ENCODE data around the gene SLC10A7. TPM values are rescaled to one million over a fixed set of nuclear protein-coding genes. Genes with fewer than 3 reads are reported as not detected.

Gene SLC10A7, protein sequence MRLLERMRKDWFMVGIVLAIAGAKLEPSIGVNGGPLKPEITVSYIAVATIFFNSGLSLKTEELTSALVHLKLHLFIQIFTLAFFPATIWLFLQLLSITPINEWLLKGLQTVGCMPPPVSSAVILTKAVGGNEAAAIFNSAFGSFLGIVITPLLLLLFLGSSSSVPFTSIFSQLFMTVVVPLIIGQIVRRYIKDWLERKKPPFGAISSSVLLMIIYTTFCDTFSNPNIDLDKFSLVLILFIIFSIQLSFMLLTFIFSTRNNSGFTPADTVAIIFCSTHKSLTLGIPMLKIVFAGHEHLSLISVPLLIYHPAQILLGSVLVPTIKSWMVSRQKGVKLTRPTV
- 10 to 100 TPM; 14.3 to 16.8 TPM for total RNA-seq
- long read RNA-seq, donor 1, partial matches to known transcripts: 0 of 3 reads
- long read RNA-seq, donor 1, other reads (novel, unspliced or antisense): 2 of 3 reads
- long read RNA-seq, donor 2: 0 reads

DNA sequence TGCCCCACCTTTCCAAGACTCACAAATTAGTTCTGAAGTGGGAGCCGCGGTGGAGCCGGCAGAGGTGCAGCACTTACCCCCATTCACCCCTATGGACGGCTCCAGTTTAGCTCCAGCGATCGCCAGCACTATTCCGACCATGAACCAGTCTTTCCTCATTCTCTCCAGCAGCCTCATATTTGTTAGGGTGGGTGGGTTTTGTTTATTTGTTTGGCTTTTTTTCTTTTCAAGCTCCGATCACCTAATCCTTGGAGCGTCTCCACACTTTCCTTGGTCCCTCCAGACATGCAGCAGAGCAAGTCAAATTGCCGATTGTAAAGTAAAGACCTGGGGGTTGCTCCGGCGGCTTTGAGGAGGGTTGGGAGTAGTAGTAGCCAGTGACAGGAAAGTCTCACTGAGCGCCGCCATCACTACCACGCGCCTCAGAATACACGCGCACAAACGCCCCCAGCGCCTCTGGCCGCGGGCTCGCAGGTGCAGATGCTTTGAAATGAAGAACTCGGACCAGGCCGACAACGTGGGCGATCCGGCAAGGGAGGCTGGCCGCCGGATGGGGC, at the start of gene SLC10A7:
Gene SLC10A7 (minus strand): TSS at position 400 of the 557 bp plus-strand sequence. CDS start 223 bp downstream, at position 177.
- intact Hi-C loops (cut with DNase I): no loop called here
- peak; percentile 93 for DNase-seq (ENCODE audit: low spot score)

DNA sequence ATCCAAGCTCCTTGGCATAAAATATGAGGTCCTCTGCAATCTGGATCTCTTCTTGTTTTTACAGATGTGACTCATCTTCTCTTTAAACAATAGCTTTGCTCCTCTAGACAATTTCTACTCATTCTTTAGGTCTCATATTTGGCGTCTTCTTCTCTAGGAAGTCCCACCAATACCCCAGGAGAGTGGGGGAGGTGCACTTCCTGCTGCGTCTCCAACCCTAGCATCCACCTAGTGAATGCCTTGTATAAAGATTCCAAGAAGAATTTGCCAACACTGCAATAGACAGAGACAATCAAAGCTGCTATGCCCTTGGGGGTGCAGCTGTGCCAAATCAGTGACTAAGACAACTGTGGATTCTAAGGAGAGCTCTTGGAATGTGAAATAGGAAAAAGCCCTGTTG, 45.7 kb upstream of the SLC10A7 start:
- intact Hi-C loops (cut with DNase I): no loop called here
- DNase-seq (ENCODE audit: low spot score): no peak

DNA sequence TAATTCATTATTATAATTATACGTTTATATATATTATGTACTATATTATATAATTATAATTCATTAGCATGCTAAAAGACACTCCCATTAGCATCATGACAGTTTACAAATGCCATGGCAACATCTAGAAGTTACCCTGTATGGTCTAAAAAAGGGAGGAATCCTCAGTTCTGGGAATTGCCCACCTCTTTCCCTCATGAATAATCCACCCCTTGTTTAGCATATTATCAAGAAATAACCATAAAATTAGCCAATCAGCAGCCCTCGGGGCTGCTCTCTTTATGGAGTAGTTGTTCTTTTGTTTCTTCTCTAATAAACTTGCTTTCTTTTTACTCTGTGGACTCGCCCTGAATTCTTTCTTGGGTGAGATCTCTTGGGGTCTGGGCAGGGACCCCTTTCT, 42.8 kb upstream of the SLC10A7 start:
- intact Hi-C loops (cut with DNase I): no loop called here
- DNase-seq (ENCODE audit: low spot score): no peak

DNA sequence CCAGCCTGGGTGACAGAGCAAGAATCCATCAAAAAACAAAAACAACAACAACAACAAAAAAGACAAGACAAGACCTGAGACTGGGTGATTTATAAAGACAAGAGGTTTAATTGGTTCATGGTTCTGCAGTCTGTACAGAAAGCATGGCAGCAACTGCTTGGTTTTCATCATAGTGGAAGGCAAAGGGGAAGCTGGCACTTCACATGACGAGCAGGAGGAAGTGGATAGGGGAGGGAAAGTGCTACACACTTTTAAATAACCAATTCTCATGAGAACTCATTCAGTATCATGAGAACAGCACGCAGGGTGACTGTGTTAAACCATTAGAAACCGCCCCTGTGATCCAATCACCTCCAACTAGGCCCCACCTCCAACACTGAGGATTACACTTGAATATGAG, 28.4 kb upstream of the SLC10A7 start:
- no peak for DNase-seq (ENCODE audit: low spot score)
- intact Hi-C loops (cut with DNase I): no loop called here

DNA sequence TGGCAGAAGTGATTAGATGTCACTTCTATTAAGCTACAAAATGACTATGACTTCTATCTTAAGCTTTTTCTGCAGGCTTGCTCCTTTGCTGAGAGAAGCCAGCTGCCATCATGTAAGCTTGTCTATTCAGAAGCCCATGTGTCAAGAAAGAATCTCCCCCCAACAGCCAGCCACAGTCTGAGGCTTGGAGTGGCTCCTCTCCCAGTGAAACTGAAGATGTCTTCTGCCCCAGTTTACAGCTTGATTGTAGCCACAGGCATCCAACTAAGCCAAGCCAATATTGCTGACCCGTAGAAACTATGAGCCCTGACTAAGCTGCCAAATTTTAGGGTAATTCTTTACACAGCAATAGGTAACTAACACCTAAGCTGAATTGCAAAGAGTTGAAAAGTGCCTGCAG, 26.7 kb upstream of the SLC10A7 start:
- no peak for DNase-seq (ENCODE audit: low spot score)
- intact Hi-C loops (cut with DNase I): no loop called here

DNA sequence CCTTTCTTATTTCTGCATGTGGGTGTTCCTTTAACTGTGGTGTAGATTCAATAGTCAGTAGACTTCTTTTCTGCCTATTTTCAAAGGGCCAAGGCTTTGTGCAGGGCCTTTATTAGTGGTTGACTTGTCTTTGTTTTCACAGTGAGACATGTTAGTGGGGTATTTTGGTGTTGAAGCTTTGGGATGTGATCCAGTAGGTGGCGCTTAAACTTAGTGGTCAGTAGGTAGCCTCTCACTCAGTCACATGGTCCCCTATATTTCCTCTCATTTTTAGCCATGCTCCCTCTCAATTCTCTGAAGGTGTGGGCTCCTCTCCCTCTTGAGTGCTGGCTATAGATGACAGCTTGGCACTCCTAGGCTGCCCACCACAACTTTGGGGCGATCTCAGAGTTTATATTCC, 23.4 kb upstream of the SLC10A7 start:
- DNase-seq (ENCODE audit: low spot score): no peak
- intact Hi-C loops (cut with DNase I): no loop called here

DNA sequence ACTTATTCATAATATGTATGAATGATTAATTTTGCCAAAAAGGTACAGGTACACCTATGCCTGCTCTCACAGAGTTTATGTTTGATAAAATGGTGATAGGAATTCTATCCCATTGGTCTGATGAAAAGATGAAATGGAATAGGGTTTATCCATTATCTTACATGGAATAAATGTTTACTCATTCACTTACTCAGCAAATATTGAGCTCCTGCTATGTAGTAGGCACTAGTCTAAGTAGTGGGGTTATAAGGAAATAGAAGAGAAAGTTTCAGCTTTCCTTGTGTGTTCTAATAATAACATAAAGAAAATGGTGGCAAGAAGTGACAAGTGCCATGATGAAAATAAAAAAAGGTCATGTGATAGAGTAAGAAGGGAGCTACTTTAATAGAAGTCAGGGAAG, 12.4 kb upstream of the SLC10A7 start:
- intact Hi-C loops (cut with DNase I): loop anchor here in 1 of 2 donors (2.0 kb wide), 1 partner anchor 515 kb away; no protein-coding TSS in a partner anchor
- DNase-seq (ENCODE audit: low spot score): no peak

DNA sequence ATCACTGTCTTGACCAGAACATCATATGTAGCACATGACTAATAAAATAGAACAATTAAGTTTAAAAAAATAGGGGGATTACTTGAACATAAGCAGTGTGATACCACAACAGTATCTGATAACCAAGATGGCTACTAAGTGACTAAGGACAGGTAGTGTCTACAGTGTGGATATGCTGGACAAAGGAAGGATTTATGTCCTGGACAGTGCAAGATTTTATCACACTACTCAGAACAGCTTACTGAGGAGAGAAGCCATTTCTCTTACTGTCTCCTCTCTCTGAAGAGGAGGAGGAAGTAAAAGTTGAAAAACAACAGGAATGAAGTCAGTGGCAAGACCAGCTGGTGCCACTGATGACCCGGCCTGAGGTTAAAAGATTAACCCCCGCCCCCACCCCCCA, 4.0 kb upstream of the SLC10A7 start:
- no peak for DNase-seq (ENCODE audit: low spot score)
- intact Hi-C loops (cut with DNase I): no loop called here

DNA sequence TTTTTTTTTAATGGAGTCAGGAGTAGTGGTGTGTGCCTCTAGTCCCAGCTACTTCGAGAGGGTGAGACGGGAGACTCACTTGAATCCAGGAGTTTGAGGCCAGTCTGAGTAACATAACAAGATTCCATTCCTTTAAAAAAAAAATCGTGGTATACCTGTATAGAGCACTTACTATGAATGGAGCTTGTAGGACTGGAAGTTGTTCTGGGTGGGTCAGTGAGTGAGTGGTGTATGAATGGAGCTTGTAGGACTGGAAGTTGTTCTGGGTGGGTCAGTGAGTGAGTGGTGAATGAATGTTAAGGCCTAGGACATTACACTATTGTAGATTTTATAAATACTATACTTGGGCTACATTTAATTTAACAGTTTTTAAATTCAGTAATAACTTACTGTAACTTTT, 2.9 kb upstream of the SLC10A7 start:
- no peak for DNase-seq (ENCODE audit: low spot score)
- intact Hi-C loops (cut with DNase I): no loop called here

DNA sequence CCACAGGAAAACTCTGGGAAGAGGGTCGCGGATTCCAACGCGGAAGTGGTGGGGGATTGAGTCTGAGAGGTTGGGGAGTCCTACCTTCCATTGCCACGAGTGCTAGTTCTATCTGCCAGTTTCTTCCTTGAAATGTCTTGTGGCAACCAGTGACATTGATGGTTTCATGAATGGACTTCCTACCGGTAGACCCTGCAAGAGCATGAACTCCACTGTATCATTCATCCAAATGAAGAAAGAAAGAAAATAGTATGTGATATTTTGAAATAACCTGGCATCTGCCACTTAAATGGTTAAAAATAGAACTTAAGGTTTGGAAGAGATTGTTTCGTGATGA, 1.1 kb upstream of the SLC10A7 start:
- no peak for DNase-seq (ENCODE audit: low spot score)
- intact Hi-C loops (cut with DNase I): no loop called here

DNA sequence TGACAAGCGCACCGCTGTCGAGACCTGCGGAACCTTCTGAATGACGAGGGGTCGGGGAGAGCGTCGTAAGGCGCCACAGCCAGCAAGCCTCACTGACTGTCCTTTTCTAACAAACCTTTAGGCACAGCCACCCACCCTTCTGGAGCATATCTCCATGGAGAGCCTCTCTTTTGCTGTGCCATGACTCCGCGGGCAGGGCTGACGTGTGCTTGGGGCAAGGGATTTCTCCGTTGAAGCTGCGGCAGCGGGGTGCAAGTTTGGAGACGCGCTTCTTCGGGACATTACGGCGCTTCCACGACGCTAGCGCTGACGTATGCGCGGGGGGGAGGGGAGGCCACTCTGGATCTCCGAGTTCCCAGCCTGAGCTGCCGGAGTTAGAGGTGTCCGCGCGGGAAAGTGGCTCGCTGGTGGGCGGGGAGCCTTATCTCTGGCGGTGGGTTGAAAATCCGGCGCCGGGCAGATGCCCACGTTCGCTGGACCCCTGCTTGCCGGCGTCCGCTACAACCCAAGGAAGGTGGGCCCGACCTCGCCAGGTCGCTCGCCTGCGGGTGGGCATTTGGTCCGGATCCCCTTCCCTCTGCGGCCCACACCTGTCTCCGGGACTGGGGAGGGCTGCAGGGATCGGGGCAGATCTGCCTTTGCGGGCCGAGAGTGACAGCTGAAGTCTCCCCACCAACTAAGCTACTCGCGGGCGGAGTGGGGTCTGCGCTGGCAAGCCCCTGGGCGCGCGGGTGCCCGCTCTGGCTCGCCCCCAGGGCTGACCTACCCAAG, 543 bp upstream of the SLC10A7 start:
- peak; percentile 97 for DNase-seq (ENCODE audit: low spot score)
- intact Hi-C loops (cut with DNase I): no loop called here

DNA sequence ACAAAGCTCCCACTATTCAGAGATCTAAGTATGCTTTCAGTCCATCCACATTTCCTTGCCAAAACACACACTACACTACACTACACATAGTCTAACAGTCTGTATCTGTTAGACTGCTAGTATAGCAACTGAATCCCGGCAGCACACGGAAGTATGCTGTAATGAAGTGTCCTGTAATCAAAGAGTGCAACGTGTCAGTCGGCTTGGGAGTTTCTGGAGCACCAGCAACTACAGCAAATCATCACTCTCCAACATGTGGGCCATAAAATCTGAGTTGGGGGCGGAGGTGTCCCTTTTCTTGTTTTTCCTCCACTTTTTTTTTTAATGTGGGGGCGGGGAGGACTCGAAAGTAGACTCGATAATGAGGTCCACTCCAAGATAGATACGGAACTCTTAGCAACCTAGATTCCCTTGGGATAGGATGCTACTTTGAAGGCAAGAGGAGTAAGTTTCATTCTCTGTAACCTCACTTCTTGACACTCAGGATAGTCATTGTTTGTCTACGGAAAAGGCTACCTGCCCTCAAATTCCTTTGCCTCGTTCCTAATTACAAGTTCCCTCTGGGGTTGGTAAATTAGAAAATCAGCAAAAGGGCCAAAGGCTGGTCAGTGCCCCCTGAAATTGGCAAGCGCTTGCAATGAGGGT, 722 bp downstream of the SLC10A7 start:
- intact Hi-C loops (cut with DNase I): no loop called here
- no peak for DNase-seq (ENCODE audit: low spot score)

DNA sequence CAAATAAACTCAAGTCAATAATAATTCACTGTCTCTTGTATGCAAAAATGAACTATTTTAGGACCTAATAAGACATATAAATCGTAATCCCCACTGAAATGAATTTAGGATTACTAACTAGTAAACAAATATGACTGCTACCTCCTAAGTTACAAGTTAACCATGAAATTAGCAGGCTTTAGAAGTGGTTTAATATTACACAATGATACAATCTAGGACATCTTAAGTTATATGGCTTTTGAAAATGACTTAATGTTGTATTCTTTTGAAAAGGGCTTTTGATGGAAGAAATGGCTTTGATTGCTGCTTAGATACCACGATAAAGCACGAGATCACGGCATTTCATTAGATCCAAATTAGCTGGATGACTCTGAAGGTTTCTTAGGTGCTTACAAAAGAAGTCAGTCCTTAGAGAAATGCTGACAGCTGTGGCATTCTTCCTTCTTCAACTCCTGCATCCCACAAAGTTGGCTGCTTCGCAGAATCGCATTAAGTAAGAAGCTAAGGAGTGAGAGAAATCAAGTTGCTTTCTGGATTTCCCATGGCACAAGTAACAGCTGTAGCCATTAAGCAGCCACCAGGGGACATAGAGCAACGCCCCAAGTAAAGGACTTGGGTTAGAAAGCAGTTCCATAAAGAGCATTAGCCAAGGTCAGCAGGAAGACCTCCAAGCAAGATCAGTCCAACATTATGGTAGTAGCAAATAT, 6.9 kb downstream of the SLC10A7 start:
- no peak for DNase-seq (ENCODE audit: low spot score)
- intact Hi-C loops (cut with DNase I): no loop called here

DNA sequence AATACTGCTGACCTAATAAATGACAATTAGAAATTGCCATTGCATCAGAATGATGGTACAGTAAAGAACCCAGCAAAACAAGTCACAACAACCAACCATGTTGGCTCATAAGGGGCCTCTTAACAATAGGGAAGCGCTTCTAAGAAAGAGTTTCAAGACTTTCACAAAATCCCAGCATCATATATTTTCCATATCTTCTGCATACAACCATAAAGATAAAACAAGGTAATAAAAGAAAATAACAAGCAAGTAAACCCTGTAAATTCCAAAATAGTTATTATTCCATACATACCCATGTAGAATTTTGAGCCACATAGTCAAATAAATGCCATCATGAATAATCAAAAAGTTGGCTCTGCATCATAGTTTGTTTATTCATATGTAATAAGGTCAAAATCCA, 8.2 kb downstream of the SLC10A7 start:
- intact Hi-C loops (cut with DNase I): loop anchor here in 1 of 2 donors (2.0 kb wide), 1 partner anchor 39 kb away; no protein-coding TSS in a partner anchor
- DNase-seq (ENCODE audit: low spot score): no peak

DNA sequence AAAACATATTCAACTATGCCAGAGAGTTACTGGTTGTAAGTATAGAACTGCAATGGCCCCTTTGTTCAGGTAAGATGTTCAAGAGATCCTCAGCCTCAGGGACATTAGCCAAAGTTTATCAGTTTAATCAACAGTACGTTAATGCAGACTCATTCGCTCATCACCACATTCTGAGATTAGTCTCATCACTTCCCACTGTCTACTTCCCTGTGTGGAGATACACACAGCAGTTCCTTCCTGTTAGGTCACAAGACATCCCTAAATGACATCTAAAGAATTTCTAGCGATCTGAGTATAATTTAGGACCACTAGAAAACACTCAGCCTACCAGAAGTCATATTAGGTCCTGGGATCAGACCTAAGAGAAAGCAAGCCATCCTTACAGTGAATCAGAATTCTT, 10.4 kb downstream of the SLC10A7 start:
- intact Hi-C loops (cut with DNase I): no loop called here
- DNase-seq (ENCODE audit: low spot score): no peak

DNA sequence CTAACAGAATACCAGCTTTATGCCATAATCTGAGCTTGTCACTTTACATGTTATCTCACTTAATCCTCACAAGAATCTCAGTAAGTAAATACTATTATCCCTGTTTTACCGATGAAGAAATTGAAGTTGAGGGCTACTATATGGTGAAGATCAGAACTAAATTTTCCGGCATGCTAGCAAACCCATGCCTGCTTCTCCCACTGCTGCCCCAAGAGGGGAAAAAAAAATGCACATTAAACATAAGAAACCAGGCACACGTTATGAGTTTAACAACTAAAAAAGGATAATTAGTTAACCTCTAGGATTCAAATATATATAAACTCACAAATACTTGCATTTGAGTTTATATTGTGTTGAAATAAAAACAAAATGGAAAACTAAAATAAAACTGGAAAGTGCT, 10.8 kb downstream of the SLC10A7 start:
- intact Hi-C loops (cut with DNase I): no loop called here

DNA sequence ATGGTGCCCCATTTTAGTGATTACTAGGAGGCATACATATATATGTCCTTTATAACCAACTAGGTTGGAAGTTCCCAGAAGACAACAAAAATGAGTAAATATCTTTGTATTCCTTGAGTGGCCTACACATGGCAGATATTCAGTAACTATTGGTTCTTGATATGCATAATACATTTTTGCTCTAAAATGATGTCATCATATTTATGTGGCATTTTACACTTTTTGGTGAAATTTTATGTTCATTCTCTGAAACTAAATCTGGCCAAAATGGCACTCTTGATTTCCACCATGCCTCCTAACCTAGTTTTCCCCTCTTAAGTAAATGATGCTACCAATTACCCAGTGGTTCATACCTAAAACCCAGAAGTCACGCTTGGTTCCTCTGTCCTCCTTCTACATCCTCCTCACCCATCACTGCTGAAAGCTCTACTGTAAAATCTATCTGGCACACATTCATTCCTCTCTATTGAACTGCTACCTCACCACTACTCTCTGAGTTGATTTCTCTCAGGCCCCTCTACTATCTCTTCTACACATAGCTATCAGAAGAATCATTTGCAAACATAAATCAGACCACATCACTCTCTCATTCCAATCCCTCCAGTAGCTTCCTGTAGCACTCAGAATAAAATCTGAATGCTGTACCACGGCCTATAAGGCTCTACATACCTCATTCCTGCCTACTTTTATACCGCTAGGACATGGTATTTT, 13.4 kb downstream of the SLC10A7 start:
- no peak for DNase-seq (ENCODE audit: low spot score)
- intact Hi-C loops (cut with DNase I): no loop called here

More for the DNA sequence above, 10.8 kb downstream of the SLC10A7 start:
- DNase-seq (ENCODE audit: low spot score): no peak

DNA sequence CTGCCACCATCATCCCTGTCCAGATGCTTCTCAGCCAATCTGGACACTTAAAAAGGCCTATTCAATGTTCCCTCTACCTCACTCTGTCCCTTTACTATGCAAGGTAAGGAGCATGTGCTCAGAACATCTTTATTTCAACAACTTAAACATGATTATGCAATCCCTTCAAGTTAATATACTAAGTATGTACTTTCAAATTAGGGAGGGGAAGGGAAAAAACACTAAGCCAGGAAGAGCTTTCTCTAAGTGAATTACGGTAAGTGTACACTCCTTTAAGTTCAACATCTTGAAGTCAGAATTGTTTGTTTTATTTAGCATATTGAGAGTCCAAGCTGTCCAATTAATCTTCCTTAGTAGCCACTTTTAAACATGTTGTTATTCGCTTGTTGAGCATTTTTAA, 14.1 kb downstream of the SLC10A7 start:
- DNase-seq (ENCODE audit: low spot score): no peak
- intact Hi-C loops (cut with DNase I): no loop called here

DNA sequence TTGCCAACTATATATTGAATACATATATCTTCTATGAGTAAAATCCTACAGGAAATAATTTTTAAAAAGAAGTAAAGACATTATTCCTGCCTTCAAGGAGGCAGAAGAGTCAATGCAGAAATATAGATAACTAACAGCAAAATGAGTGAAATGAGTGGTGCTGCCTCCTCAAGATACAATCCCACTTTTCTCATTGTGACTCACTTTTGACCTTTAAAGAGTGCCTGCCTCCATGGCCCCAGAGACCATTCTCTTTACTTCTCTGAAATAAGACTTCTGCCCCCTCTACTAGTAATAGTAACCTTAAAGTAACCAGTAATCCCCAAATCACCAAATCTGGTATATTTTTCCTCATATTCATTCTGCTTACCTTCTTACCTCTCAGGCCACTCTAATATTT, 15.5 kb downstream of the SLC10A7 start:
- no peak for DNase-seq (ENCODE audit: low spot score)
- intact Hi-C loops (cut with DNase I): no loop called here
